GM18517 (cell line): ENCODE measurements around the gene MAPK6.
A peak's percentile ranks its signal among the peaks of the same experiment; 100 is the strongest.
"Not testable (repeated sequence)": the region's sequence is repeated elsewhere in the genome, so short reads cannot be mapped to it uniquely, and the experiment has no call there.

Experiments used
- ATAC-seq: cut with Tn5 transposase; IDR thresholded peaks from one replicate; pipeline ENCODE4 v1.9.1; 2021; ENCODE audit warnings: mild to moderate bottlenecking, moderate library complexity; ENCODE audit not compliant: unreplicated experiment

MAPK6 gene

GRCh38 chr15:52078876-52079700 lies 60.1 kb downstream of the MAPK6 start:
- ATAC-seq, result no peak

- ATAC-seq, result no peak
Measured at GRCh38 chr15:52080031-52080430, 61.0 kb downstream of the MAPK6 start.

GRCh38 chr15:52080706-52081392 lies 61.8 kb downstream of the MAPK6 start:
- no peak for ATAC-seq

GRCh38 chr15:52082197-52083036 lies 63.4 kb downstream of the MAPK6 start:
- ATAC-seq, result peak; percentile 76

- ATAC-seq, result not testable (repeated sequence)
Measured at GRCh38 chr15:52083037-52083359, 64.0 kb downstream of the MAPK6 start.

- no peak for ATAC-seq
Measured at GRCh38 chr15:52083603-52084002, 64.6 kb downstream of the MAPK6 start.

- ATAC-seq, result no peak
Measured at GRCh38 chr15:52085299-52085698, 66.3 kb downstream of the MAPK6 start.

GRCh38 chr15:52086011-52086786 lies 67.2 kb downstream of the MAPK6 start:
- ATAC-seq, result no peak

GRCh38 chr15:52090193-52090592 lies 71.2 kb downstream of the MAPK6 start:
- no peak for ATAC-seq

- no peak for ATAC-seq
Measured at GRCh38 chr15:52093167-52093538, 74.1 kb downstream of the MAPK6 start.

GRCh38 chr15:52093539-52094510 lies 74.8 kb downstream of the MAPK6 start:
- ATAC-seq, result no peak

- ATAC-seq, result no peak
Measured at GRCh38 chr15:52094811-52095584, 76.0 kb downstream of the MAPK6 start.

- no peak for ATAC-seq
Measured at GRCh38 chr15:52095597-52096262, 76.7 kb downstream of the MAPK6 start.

GRCh38 chr15:52096536-52096935 lies 77.5 kb downstream of the MAPK6 start:
- not testable (repeated sequence) for ATAC-seq

- ATAC-seq, result no peak
Measured at GRCh38 chr15:52097180-52097579, 78.2 kb downstream of the MAPK6 start.

- no peak for ATAC-seq
Measured at GRCh38 chr15:52098323-52098722, 79.3 kb downstream of the MAPK6 start.

GRCh38 chr15:52099651-52100272 lies 80.7 kb downstream of the MAPK6 start:
- no peak for ATAC-seq
